GM21381 (cell line): ENCODE data around the gene NBEA.
"Not testable (repeated sequence)": the region's sequence is repeated elsewhere in the genome, so short reads cannot be mapped to it uniquely, and the experiment has no call there.

Experiments used
- ATAC-seq: cut with Tn5 transposase; IDR thresholded peaks from one replicate; pipeline ENCODE4 v1.9.1; 2021; ENCODE audit warnings: mild to moderate bottlenecking, moderate library complexity; ENCODE audit not compliant: unreplicated experiment

NBEA gene

GRCh38 chr13:35055705-35056104, 113.6 kb downstream of the NBEA start:
- no peak for ATAC-seq

- ATAC-seq = no peak
These were observed 115.8 kb downstream of the NBEA start for GRCh38 chr13:35057858-35058257.

- peak; percentile 89 for ATAC-seq
These were observed 116.5 kb downstream of the NBEA start for GRCh38 chr13:35058585-35058984.

GRCh38 chr13:35086667-35087066, 144.6 kb downstream of the NBEA start:
- no peak for ATAC-seq

- ATAC-seq = no peak
These were observed 150.2 kb downstream of the NBEA start for GRCh38 chr13:35092251-35092650.

GRCh38 chr13:35092751-35093150, 150.7 kb downstream of the NBEA start:
- no peak for ATAC-seq

GRCh38 chr13:35093356-35093755, 151.3 kb downstream of the NBEA start:
- no peak for ATAC-seq

- not testable (repeated sequence) for ATAC-seq
These were observed 164.7 kb downstream of the NBEA start for GRCh38 chr13:35106771-35107170.

- no peak for ATAC-seq
These were observed 165.5 kb downstream of the NBEA start for GRCh38 chr13:35107535-35107934.

- ATAC-seq = not testable (repeated sequence)
These were observed 171.5 kb downstream of the NBEA start for GRCh38 chr13:35113612-35114011.

GRCh38 chr13:35127466-35127865, 185.4 kb downstream of the NBEA start:
- no peak for ATAC-seq

GRCh38 chr13:35129500-35129899, 187.4 kb downstream of the NBEA start:
- ATAC-seq = no peak

GRCh38 chr13:35131471-35131870, 189.4 kb downstream of the NBEA start:
- ATAC-seq = no peak

- ATAC-seq = no peak
These were observed 194.5 kb downstream of the NBEA start for GRCh38 chr13:35136585-35136984.

- no peak for ATAC-seq
These were observed 197.5 kb downstream of the NBEA start for GRCh38 chr13:35139591-35139990.

GRCh38 chr13:35140321-35140720, 198.3 kb downstream of the NBEA start:
- ATAC-seq = no peak

- ATAC-seq = no peak
These were observed 198.8 kb downstream of the NBEA start for GRCh38 chr13:35140831-35141230.

GRCh38 chr13:35143123-35143522, 201.1 kb downstream of the NBEA start:
- no peak for ATAC-seq

- no peak for ATAC-seq
These were observed 202.3 kb downstream of the NBEA start for GRCh38 chr13:35144166-35144890.

- ATAC-seq = no peak
These were observed 204.6 kb downstream of the NBEA start for GRCh38 chr13:35146686-35147085.

GRCh38 chr13:35157143-35157755, 215.2 kb downstream of the NBEA start:
- peak; percentile 60 for ATAC-seq

- no peak for ATAC-seq
These were observed 217.0 kb downstream of the NBEA start for GRCh38 chr13:35159041-35159440.

GRCh38 chr13:35160896-35161295, 218.8 kb downstream of the NBEA start:
- no peak for ATAC-seq
